Transverse colon (tissue), 4 donors: ENCODE results near the gene GTF3C5. TPM values are rescaled to one million over a fixed set of nuclear protein-coding genes. Genes with fewer than 3 reads are reported as not detected.

Experiments
- DNase-seq: peaks from one replicate; pipeline ENCODE4 v3.0.0-alpha.2; 2019
- H3K27ac ChIP-seq, 4 donors: fragments of 200-600 bp; sonication (generic); 2 replicates each; pipeline ENCODE4 v1.5.1; 2016 to 2018; ENCODE audit warnings: inconsistent platforms in 4 of 4
- H3K27me3 ChIP-seq: fragments of 200-600 bp; sonication (generic); 2 replicates; pipeline ENCODE4 v1.5.1; 2017; ENCODE audit warnings: inconsistent platforms
- H3K36me3 ChIP-seq, 4 donors: fragments of 200-600 bp; sonication (generic); 2 replicates each; pipeline ENCODE4 v1.5.1; 2017 to 2019; ENCODE audit warnings: inconsistent platforms in 4 of 4
- H3K4me1 ChIP-seq, 4 donors: fragments of 200-600 bp; sonication (generic); 2 replicates each; pipeline ENCODE4 v1.5.1; 2017 to 2020; ENCODE audit warnings: inconsistent platforms in 4 of 4
- H3K4me3 ChIP-seq, 4 donors: fragments of 200-600 bp; sonication (generic); 1 replicate in 1 of 4; 2 replicates in 3 of 4; pipeline versions ENCODE4 v1.5.1 to v1.6.1; 2017 to 2019; ENCODE audit warnings: inconsistent platforms in 4 of 4
- H3K9me3 ChIP-seq, 2 donors: fragments of 200-600 bp; sonication (generic); 2 replicates each; pipeline ENCODE4 v1.5.1; 2017 to 2019; ENCODE audit warnings: inconsistent platforms in 2 of 2
- CTCF ChIP-seq, 5 experiments: fragments of 200-600 bp in 3 of 5; fragments of 450-650 bp in 2 of 5; sonication (generic) in 3 of 5; IDR thresholded peaks; 1 replicate in 2 of 5; 2 replicates in 3 of 5; pipeline ENCODE4 v1.5.1; 2016 to 2017; ENCODE audit warnings: antibody characterized with exemption in 5 of 5, inconsistent platforms in 3 of 5, mild to moderate bottlenecking in 2 of 5, moderate library complexity in 1 of 5
- EP300 ChIP-seq: sonication (generic); formaldehyde crosslinking; IDR thresholded peaks from one replicate; pipeline ENCODE4 v1.6.1; 2017; ENCODE audit warnings: antibody characterized with exemption, low read depth
- POLR2A ChIP-seq: fragments of 450-650 bp; IDR thresholded peaks from one replicate; pipeline ENCODE4 v1.6.1; 2016; ENCODE audit warnings: antibody characterized with exemption, mild to moderate bottlenecking, moderate library complexity
- POLR2AphosphoS5 ChIP-seq, 3 donors: sonication (generic); formaldehyde crosslinking; IDR thresholded peaks; one replicate each; pipeline ENCODE4 v1.6.1; 2016; ENCODE audit warnings: antibody characterized with exemption in 3 of 3
- WGBS, 2 donors: methylation state at CpG; one replicate each; pipeline ENCODE4 v1.1.5; 2018; ENCODE audit warnings: low coverage in 1 of 2; 5-methylcytosine and 5-hydroxymethylcytosine counted together
- in situ Hi-C, 4 donors: fragments of 200-750 bp; cut with MboI; loops; one replicate each; pipeline versions ENCODE4 v1.15.0 to v1.15.1; 2017; ENCODE audit warnings: low sequenced_read_pairs in 3 of 4, low pct_ligation_motif_present in 1 of 4, low pct_unique_long_range_greater_than_20kb in 1 of 4
- intact Hi-C: fragments of 100-400 bp; cut with DNase I; formaldehyde crosslinking; loops from one replicate; pipeline ENCODE4 v1.15.1; 2023; ENCODE audit warnings: low total_unique reads
- total RNA-seq, 4 donors: library from RNA; depleted of rRNA; stranded (reverse); fragments of >200 nt; gene quantifications; one replicate each; pipeline ENCODE4 v1.1.0, GENCODE V29; 2016

Gene GTF3C5
- total RNA-seq, 4 donors from 2014 or later = 44.5 to 56.9 (median 50.2) TPM

GRCh38 chr9:133042676-133043075, 11.9 kb downstream of the GTF3C5 start:
- Histone ChIP-seq H3K27me3 (no peaks in the 10 kb centered on the region), H3K4me3 (no peak overlapping the region), H3K36me3 (peaks cover 0 to 30% (median 6%) of the 10 kb centered on the region in 4 donors), H3K4me1 (no peaks in the 10 kb centered on the region), H3K27ac (no peak overlapping the region), H3K9me3 (no peaks in the 10 kb centered on the region)
- TF ChIP-seq POLR2AphosphoS5 (IDR thresholded peaks at IDR 0.05) (no peak), EP300 (no peak), CTCF (IDR thresholded peaks at IDR 0.05) (no peak), POLR2A (no peak)
- intact Hi-C loops (loop anchor here (10.0 kb wide), 1 partner anchor 102 kb away; no protein-coding TSS in a partner anchor), in situ Hi-C loops (loop anchor here in 1 of 4 donors (25.0 kb wide), 1 partner anchor 295 kb away; the partner anchor contains the start of genes MED22, RPL7A and SURF6)
- WGBS, 2 donors = 87 to 93% methylated on average over 5 to 8 of the region's 8 CpGs
- no peak for DNase-seq

DNA sequence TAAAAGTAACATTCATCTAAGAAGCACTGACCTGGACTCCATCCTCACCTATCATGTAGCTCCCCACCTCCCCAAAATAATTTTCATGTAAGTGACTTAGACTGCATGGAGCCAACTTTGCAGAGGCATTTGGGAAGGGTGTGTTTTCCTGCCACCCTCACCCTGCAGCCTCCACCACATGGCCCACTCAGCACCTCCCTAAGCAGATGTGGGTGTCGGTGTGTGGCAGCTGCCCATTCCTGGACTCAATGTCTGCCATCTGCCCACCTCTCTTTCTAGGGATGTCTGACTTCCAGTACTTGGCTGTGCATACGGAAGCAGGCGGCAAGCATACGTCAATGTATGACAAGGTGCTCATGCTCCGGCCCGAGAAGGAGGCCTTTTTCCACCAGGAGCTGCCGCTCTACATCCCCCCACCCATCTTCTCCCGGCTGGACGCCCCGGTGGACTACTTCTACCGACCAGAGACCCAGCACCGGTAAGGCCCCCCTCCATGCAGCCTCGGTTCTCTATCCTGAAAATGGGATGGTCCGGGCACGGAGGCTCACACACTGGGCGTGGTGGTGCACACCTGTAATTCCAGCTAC, 12.7 kb downstream of the GTF3C5 start:
- peaks cover 0 to 30% (median 6%) of the 10 kb centered on the region in 4 donors for H3K36me3 ChIP-seq
- no peak overlapping the region for H3K4me3 ChIP-seq
- H3K9me3 ChIP-seq = no peaks in the 10 kb centered on the region
- intact Hi-C loops = loop anchor here (10.0 kb wide), 1 partner anchor 101 kb away; no protein-coding TSS in a partner anchor
- DNase-seq = no peak
- H3K27me3 ChIP-seq = no peaks in the 10 kb centered on the region
- TF ChIP-seq CTCF (IDR thresholded peaks at IDR 0.05) (no peak), POLR2A (no peak), POLR2AphosphoS5 (IDR thresholded peaks at IDR 0.05) (no peak)
- H3K27ac ChIP-seq = no peak overlapping the region
- in situ Hi-C loops = loop anchor here in 1 of 4 donors (25.0 kb wide), 1 partner anchor 294 kb away; the partner anchor contains the start of genes MED22, RPL7A and SURF6
- no peaks in the 10 kb centered on the region for H3K4me1 ChIP-seq
- WGBS, 2 donors = 97 to 100% methylated on average over 2 to 16 of the region's 16 CpGs

DNA sequence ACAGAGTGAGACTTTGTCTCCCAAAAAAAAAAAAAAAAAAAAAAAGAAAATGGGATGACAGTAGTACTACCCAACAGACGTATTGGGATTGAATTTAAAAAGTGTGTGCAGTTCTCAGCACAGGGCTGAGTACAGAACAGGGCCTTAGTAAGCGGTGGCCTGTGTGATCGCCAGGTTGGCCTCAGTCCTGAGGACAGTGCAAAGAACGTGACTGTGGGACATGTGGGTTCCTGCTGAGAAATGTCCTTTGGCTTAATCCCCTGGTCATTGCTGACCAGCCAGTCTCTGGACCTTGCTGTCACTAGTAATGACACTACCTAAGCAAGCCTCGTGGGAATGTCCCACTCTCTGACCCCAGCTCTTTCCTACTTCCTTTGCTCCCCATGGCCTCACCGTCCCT, 13.3 kb downstream of the GTF3C5 start:
- Histone ChIP-seq H3K4me3 (no peak overlapping the region), H3K27me3 (no peaks in the 10 kb centered on the region), H3K4me1 (no peaks in the 10 kb centered on the region), H3K36me3 (peaks cover 0 to 30% (median 6%) of the 10 kb centered on the region in 4 donors), H3K27ac (no peak overlapping the region), H3K9me3 (no peaks in the 10 kb centered on the region)
- 90 to 94% methylated on average over 2 to 6 of the region's 6 CpGs for WGBS, 2 donors
- no peak for DNase-seq
- in situ Hi-C loops (loop anchor here in 1 of 4 donors (25.0 kb wide), 1 partner anchor 293 kb away; the partner anchor contains the start of genes MED22, RPL7A and SURF6), intact Hi-C loops (loop anchor here (10.0 kb wide), 1 partner anchor 101 kb away; no protein-coding TSS in a partner anchor)
- TF ChIP-seq POLR2A = no peak
- no peak for TF ChIP-seq CTCF (IDR thresholded peaks at IDR 0.05)

DNA sequence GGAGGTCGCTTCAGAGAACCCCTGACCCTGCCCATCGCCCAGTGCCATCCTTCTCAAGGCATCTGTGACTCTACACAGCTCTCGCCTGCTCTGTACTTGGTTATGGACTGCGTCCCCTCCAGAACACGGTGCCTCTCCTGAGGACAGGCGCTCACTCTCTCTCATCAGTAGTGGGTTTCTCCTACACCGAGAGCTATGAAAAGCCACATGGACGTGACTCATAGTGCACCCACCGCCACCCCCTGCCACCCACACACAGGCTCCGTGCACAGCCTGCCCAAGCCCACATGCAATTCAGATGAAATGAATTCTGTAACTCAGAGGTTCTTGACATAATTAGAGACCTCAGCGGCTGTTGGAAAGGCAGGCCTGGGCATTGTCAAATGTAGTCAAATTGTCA, 13.9 kb downstream of the GTF3C5 start:
- no peaks in the 10 kb centered on the region for H3K4me1 ChIP-seq
- TF ChIP-seq CTCF (IDR thresholded peaks at IDR 0.05) (no peak), POLR2A (no peak), POLR2AphosphoS5 (IDR thresholded peaks at IDR 0.05) (no peak), EP300 (no peak)
- H3K27ac ChIP-seq = no peak overlapping the region
- H3K4me3 ChIP-seq = no peak overlapping the region
- no peak for DNase-seq
- intact Hi-C loops = loop anchor here (10.0 kb wide), 1 partner anchor 100 kb away; no protein-coding TSS in a partner anchor
- no peaks in the 10 kb centered on the region for H3K27me3 ChIP-seq
- 86 to 90% methylated on average over 2 to 11 of the region's 11 CpGs for WGBS, 2 donors
- no peaks in the 10 kb centered on the region for H3K9me3 ChIP-seq
- in situ Hi-C loops = loop anchor here in 1 of 4 donors (25.0 kb wide), 1 partner anchor 293 kb away; the partner anchor contains the start of genes MED22, RPL7A and SURF6
- peaks cover 0 to 30% (median 6%) of the 10 kb centered on the region in 4 donors for H3K36me3 ChIP-seq
